Measurements from ENCODE around the gene CEMP1.
"Not testable (repeated sequence)": the region's sequence is repeated elsewhere in the genome, so short reads cannot be mapped to it uniquely, and the experiment has no call there.

Gene CEMP1, protein sequence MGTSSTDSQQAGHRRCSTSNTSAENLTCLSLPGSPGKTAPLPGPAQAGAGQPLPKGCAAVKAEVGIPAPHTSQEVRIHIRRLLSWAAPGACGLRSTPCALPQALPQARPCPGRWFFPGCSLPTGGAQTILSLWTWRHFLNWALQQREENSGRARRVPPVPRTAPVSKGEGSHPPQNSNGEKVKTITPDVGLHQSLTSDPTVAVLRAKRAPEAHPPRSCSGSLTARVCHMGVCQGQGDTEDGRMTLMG

GRCh38 chr16:2531371-2531695 is at the start of gene CEMP1:
CEMP1 (minus strand) TSS chr16:2531408; CDS start chr16:2531073, 335 bp downstream.
- H2AFZ ChIP-seq = peak within 1 kb of the TSS; percentile 90
- TF ChIP-seq CTCF (IDR thresholded peaks at IDR 0.05) = no peak
- H3K27me3 ChIP-seq (ENCODE audit: control insufficient read depth, insufficient read depth, low read length) = no peaks in the 10 kb centered on the region
- H3K27ac ChIP-seq = peak within 1 kb of the TSS; percentile 64
- peak within 1 kb of the TSS; percentile 77 for H3K4me3 ChIP-seq (ENCODE audit: low read depth, low read length)
- H3K36me3 ChIP-seq (ENCODE audit: control insufficient read depth, insufficient read depth, low read length) = no peaks in the 10 kb centered on the region
- no peaks in the 10 kb centered on the region for H3K9me3 ChIP-seq (ENCODE audit: control insufficient read depth, low read length)
- peaks cover 3% of the 10 kb centered on the region for H3K4me1 ChIP-seq
- no peak within 1 kb of the TSS for H3K9ac ChIP-seq
- H3K79me2 ChIP-seq = no peaks in the 10 kb centered on the region
- peak within 1 kb of the TSS; percentile 100 for H3K4me2 ChIP-seq (ENCODE audit: low read length)

DNA sequence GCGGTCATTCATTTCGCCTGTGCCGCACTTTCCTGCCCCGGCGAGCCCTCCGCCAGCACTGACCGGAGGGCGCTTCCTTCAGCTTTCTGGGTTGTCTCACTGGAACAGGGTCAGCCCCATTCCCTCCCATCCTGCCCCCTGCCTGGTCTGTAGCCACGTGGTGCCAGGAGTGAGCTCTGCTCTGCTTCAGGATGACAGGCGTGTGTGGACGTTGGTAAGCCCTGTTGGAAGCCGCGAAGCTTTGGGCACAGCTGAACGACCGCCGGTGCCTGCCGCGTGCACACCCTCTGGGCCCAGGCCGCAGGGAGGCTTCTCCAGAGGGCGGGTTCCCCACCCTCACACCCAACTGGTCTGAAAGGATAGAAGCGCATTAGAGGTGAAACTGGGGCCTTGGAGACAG is 49.6 kb upstream of the CEMP1 start:
- peaks cover 11% of the 10 kb centered on the region for H3K79me2 ChIP-seq
- not testable (repeated sequence) for H3K4me1 ChIP-seq; H3K27me3 ChIP-seq (ENCODE audit: control insufficient read depth, insufficient read depth, low read length); H2AFZ ChIP-seq; H3K36me3 ChIP-seq (ENCODE audit: control insufficient read depth, insufficient read depth, low read length); H3K9ac ChIP-seq; H3K4me2 ChIP-seq (ENCODE audit: low read length); H3K27ac ChIP-seq; H3K9me3 ChIP-seq (ENCODE audit: control insufficient read depth, low read length); H3K4me3 ChIP-seq (ENCODE audit: low read depth, low read length)

GRCh38 chr16:2580143-2580542 is 48.9 kb upstream of the CEMP1 start:
- not testable (repeated sequence) for H3K9ac ChIP-seq; H2AFZ ChIP-seq; H3K27me3 ChIP-seq (ENCODE audit: control insufficient read depth, insufficient read depth, low read length); H3K36me3 ChIP-seq (ENCODE audit: control insufficient read depth, insufficient read depth, low read length); H3K4me1 ChIP-seq; H3K27ac ChIP-seq; H3K4me3 ChIP-seq (ENCODE audit: low read depth, low read length); H3K4me2 ChIP-seq (ENCODE audit: low read length); H3K9me3 ChIP-seq (ENCODE audit: control insufficient read depth, low read length); H3K79me2 ChIP-seq

DNA sequence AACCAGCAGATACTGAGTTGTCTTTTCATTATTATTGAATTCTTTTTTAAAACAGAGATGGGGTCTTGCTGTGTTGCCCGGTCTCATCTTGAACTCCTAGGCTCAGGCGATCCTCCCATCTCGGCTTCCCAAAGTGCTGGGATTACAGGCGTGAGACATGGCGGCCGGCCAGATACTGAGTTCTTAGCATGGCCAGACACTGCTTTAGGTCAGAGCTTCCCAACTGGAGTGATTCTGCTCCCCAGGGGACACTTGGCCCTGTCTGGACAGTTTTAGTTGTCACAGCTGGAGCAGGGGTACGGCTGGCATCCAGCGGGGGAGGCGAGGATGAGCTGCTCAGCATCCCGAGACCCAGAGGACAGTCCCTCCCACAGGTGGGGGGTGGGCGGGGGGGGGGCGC is 47.7 kb upstream of the CEMP1 start:
- not testable (repeated sequence) for H3K4me3 ChIP-seq (ENCODE audit: low read depth, low read length); H3K79me2 ChIP-seq; H3K36me3 ChIP-seq (ENCODE audit: control insufficient read depth, insufficient read depth, low read length); H3K4me1 ChIP-seq; H3K27me3 ChIP-seq (ENCODE audit: control insufficient read depth, insufficient read depth, low read length); H3K9ac ChIP-seq; H3K9me3 ChIP-seq (ENCODE audit: control insufficient read depth, low read length); H3K4me2 ChIP-seq (ENCODE audit: low read length); H2AFZ ChIP-seq; H3K27ac ChIP-seq

- H3K4me3 ChIP-seq (ENCODE audit: low read depth, low read length); H3K9ac ChIP-seq; H3K79me2 ChIP-seq; H3K4me1 ChIP-seq; H2AFZ ChIP-seq; H3K4me2 ChIP-seq (ENCODE audit: low read length); H3K27ac ChIP-seq; H3K27me3 ChIP-seq (ENCODE audit: control insufficient read depth, insufficient read depth, low read length); H3K9me3 ChIP-seq (ENCODE audit: control insufficient read depth, low read length); H3K36me3 ChIP-seq (ENCODE audit: control insufficient read depth, insufficient read depth, low read length): not testable (repeated sequence)
Observed at GRCh38 chr16:2577044-2577443, 45.8 kb upstream of the CEMP1 start.

- not testable (repeated sequence) for H3K4me2 ChIP-seq (ENCODE audit: low read length); H3K4me1 ChIP-seq; H3K27ac ChIP-seq; H3K4me3 ChIP-seq (ENCODE audit: low read depth, low read length); H3K79me2 ChIP-seq; H3K9ac ChIP-seq; H3K27me3 ChIP-seq (ENCODE audit: control insufficient read depth, insufficient read depth, low read length); H3K36me3 ChIP-seq (ENCODE audit: control insufficient read depth, insufficient read depth, low read length); H2AFZ ChIP-seq; H3K9me3 ChIP-seq (ENCODE audit: control insufficient read depth, low read length)
Observed at GRCh38 chr16:2575839-2576238, 44.6 kb upstream of the CEMP1 start.

DNA sequence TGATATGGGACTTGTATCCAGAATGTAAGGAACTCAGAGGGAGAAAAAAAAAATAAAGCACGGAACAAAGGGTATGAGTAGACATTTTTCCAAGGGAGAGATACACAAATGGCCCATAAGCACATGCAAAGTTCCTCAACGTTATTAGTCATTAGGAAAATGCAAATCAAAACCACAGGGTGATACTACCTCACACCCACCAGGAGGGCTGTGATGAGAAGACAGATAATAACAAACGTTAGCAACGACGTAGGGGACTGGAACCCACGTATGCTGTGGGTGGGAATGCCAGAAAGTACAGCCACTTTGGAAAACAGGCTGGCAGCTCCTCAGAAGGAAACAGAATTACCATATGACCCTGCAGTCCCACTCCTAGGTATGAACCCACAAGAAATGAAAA is 41.5 kb upstream of the CEMP1 start:
- not testable (repeated sequence) for H3K4me2 ChIP-seq (ENCODE audit: low read length); H3K9me3 ChIP-seq (ENCODE audit: control insufficient read depth, low read length); H2AFZ ChIP-seq; H3K79me2 ChIP-seq; H3K4me1 ChIP-seq; H3K27ac ChIP-seq; H3K27me3 ChIP-seq (ENCODE audit: control insufficient read depth, insufficient read depth, low read length); H3K9ac ChIP-seq; H3K36me3 ChIP-seq (ENCODE audit: control insufficient read depth, insufficient read depth, low read length); H3K4me3 ChIP-seq (ENCODE audit: low read depth, low read length)

GRCh38 chr16:2568573-2568972 is 37.4 kb upstream of the CEMP1 start:
- not testable (repeated sequence) for H3K79me2 ChIP-seq; H3K36me3 ChIP-seq (ENCODE audit: control insufficient read depth, insufficient read depth, low read length); H2AFZ ChIP-seq; H3K4me1 ChIP-seq; H3K4me2 ChIP-seq (ENCODE audit: low read length); H3K4me3 ChIP-seq (ENCODE audit: low read depth, low read length); H3K27me3 ChIP-seq (ENCODE audit: control insufficient read depth, insufficient read depth, low read length); H3K9me3 ChIP-seq (ENCODE audit: control insufficient read depth, low read length); H3K9ac ChIP-seq; H3K27ac ChIP-seq

GRCh38 chr16:2567506-2567905 is 36.3 kb upstream of the CEMP1 start:
- not testable (repeated sequence) for H3K79me2 ChIP-seq; H3K36me3 ChIP-seq (ENCODE audit: control insufficient read depth, insufficient read depth, low read length); H3K4me3 ChIP-seq (ENCODE audit: low read depth, low read length); H3K27me3 ChIP-seq (ENCODE audit: control insufficient read depth, insufficient read depth, low read length); H3K9ac ChIP-seq; H3K27ac ChIP-seq; H3K4me2 ChIP-seq (ENCODE audit: low read length); H2AFZ ChIP-seq; H3K9me3 ChIP-seq (ENCODE audit: control insufficient read depth, low read length); H3K4me1 ChIP-seq

Measured in parathyroid adenoma (tissue), 2 donors.